22Rv1 (cell line): ENCODE data around the gene TUT1.
"Not testable (repeated sequence)": the region's sequence is repeated elsewhere in the genome, so short reads cannot be mapped to it uniquely, and the experiment has no call there.

Source experiments
- H3K27ac ChIP-seq: fragments of 450-650 bp; 2 replicates; pipeline ENCODE4 v1.5.1; 2017
- CTCF ChIP-seq: fragments of 450-650 bp; IDR thresholded peaks from 2 replicates; pipeline ENCODE4 v1.5.1; 2017; ENCODE audit warnings: mild to moderate bottlenecking
- ZFX ChIP-seq: fragments of 450-650 bp; IDR thresholded peaks from 2 replicates; pipeline ENCODE4 v1.6.1; 2017; ENCODE audit warnings: antibody characterized with exemption, borderline replicate concordance

TUT1 gene, protein sequence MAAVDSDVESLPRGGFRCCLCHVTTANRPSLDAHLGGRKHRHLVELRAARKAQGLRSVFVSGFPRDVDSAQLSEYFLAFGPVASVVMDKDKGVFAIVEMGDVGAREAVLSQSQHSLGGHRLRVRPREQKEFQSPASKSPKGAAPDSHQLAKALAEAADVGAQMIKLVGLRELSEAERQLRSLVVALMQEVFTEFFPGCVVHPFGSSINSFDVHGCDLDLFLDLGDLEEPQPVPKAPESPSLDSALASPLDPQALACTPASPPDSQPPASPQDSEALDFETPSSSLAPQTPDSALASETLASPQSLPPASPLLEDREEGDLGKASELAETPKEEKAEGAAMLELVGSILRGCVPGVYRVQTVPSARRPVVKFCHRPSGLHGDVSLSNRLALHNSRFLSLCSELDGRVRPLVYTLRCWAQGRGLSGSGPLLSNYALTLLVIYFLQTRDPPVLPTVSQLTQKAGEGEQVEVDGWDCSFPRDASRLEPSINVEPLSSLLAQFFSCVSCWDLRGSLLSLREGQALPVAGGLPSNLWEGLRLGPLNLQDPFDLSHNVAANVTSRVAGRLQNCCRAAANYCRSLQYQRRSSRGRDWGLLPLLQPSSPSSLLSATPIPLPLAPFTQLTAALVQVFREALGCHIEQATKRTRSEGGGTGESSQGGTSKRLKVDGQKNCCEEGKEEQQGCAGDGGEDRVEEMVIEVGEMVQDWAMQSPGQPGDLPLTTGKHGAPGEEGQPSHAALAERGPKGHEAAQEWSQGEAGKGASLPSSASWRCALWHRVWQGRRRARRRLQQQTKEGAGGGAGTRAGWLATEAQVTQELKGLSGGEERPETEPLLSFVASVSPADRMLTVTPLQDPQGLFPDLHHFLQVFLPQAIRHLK

DNA sequence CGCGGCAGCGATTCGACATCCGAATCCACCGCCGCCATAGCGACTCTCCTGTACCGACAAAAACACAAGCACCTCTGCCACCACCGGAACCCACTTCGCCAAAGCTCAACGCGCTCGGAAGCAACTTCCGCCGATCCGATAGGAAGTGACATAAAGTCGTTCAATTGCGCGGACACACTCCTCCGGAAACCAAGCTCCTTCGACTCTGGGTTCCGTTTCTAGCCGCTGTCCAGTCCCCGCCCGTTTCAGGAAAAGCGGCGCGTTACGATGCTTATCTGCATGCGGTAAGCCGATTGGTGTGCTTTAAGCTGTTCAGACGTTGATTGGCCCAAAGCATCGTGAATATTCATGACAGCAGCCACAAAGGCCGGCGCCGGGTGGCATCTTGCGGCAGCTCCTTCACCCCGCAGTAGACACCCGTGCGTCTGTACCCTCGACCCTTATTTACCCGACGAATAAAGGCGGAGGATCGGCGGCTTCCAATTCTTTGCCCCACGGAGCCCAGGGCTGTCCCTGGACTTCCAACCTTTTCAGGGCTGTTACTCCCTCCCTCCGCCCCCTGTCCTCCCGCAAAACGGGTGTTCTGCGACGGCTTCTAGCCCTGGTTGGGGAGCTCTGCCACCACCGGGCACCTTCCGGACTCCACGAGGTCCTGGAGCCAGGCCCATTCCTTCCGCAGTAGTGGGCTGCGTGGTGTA lies at the start of gene TUT1:
TUT1 (minus strand) TSS at position 76 of the 698 bp plus-strand sequence; CDS start at position 38, 38 bp downstream.
- peak within 1 kb of the TSS; percentile 93 for H3K27ac ChIP-seq
- TF ChIP-seq ZFX, result no peak

GRCh38 chr11:62632492-62632891 lies 41.2 kb upstream of the TUT1 start:
- no peak overlapping the region for H3K27ac ChIP-seq
- TF ChIP-seq ZFX (no peak), CTCF (no peak)

- H3K27ac ChIP-seq, result no peak overlapping the region
- TF ChIP-seq ZFX, result no peak
- no peak for TF ChIP-seq CTCF
These were observed 36.4 kb upstream of the TUT1 start for GRCh38 chr11:62627713-62628112.

DNA sequence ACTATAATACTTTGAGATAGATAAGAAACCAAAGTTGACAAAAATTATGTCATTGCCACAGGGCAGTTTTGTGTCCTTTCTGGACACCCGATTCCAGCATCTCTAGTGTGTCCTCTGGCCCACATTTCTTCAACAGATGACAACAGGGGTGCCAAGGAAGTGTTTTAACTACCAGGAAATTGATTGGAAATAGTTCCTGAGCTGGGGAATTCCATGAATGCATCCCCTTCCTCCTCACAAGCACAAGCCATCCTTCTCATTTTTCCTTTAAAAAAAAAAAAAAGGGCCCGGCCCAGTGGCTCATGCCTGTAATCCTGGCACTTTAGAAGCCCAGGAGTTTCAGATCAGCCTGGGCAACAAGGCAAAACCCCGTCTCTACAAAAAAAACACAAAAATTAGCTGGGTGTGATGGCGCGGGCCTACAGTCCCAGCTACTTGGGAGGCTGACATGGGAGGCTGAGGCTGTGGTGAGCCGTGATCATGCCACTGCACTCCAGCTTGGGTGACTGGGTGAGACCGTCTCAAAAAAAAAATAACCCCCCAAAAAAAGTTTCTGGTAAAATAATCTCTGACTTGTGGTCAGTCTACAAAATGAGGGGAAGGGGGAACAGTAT lies 31.3 kb upstream of the TUT1 start:
- H3K27ac ChIP-seq, result peak overlapping the region; percentile 89
- TF ChIP-seq ZFX (no peak), CTCF (no peak)

GRCh38 chr11:62621567-62622470 lies 30.5 kb upstream of the TUT1 start, which contains the start of gene B3GAT3:
Gene B3GAT3 (minus strand): TSS chr11:62621986. CDS start chr11:62621947, 39 bp downstream.
- peak within 1 kb of the TSS; percentile 89 for H3K27ac ChIP-seq
- TF ChIP-seq CTCF (no peak), ZFX (no peak)

- TF ChIP-seq ZFX (no peak), CTCF (no peak)
- H3K27ac ChIP-seq, result peak overlapping the region; percentile 89
These were observed 29.8 kb upstream of the TUT1 start for GRCh38 chr11:62621027-62621566.

GRCh38 chr11:62616957-62617356 lies 25.6 kb upstream of the TUT1 start:
- not testable (repeated sequence) for H3K27ac ChIP-seq
